ENCODE measurements around the gene CARD19.

GRCh38 chr9:93147632-93148031 lies 51.6 kb downstream of the CARD19 start:
- TF ChIP-seq CTCF (conservative IDR thresholded peaks at IDR 0.05) (no peak), EZH2 (IDR thresholded peaks at IDR 0.05; ENCODE audit: low read depth) (no peak)
